Breast epithelium (tissue), 3 donors: ENCODE results near the gene URB1.

ENCODE experiments used
- POLR2A ChIP-seq: fragments of 450-650 bp; IDR thresholded peaks from one replicate; pipeline ENCODE4 v1.6.1; 2016; ENCODE audit warnings: antibody characterized with exemption, mild to moderate bottlenecking, moderate library complexity
- TF ChIP-seq, protein P1 (sequence below), 3 donors: fragments of 450-650 bp; IDR thresholded peaks; one replicate each; pipeline ENCODE4 v1.5.1; 2016 to 2017; ENCODE audit warnings: antibody characterized with exemption in 3 of 3, mild to moderate bottlenecking in 3 of 3, moderate library complexity in 3 of 3

DNA sequence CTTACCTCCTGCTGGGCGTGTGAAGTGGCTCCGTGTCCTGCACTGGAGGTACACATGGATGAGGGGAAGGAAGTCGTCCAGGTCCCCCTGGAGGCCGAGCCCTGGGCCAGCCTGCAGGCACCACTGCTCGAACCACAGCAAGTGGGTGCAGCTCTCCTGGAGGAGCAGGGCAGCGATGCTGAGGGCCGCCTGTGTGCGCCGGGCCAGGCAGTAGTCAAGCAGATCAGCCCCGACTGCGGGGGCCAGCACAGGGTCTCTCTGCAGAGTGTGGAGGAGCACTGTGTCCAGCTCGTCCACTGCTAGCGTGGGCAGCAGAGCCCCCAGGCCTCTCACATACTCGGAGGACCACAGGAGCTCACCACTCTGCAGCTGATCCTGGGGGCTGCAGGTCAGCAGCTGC is 45.9 kb downstream of the URB1 start:
- no peak for TF ChIP-seq POLR2A
- TF ChIP-seq, protein P1, sequence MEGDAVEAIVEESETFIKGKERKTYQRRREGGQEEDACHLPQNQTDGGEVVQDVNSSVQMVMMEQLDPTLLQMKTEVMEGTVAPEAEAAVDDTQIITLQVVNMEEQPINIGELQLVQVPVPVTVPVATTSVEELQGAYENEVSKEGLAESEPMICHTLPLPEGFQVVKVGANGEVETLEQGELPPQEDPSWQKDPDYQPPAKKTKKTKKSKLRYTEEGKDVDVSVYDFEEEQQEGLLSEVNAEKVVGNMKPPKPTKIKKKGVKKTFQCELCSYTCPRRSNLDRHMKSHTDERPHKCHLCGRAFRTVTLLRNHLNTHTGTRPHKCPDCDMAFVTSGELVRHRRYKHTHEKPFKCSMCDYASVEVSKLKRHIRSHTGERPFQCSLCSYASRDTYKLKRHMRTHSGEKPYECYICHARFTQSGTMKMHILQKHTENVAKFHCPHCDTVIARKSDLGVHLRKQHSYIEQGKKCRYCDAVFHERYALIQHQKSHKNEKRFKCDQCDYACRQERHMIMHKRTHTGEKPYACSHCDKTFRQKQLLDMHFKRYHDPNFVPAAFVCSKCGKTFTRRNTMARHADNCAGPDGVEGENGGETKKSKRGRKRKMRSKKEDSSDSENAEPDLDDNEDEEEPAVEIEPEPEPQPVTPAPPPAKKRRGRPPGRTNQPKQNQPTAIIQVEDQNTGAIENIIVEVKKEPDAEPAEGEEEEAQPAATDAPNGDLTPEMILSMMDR (IDR thresholded peaks at IDR 0.05) = no peak
